ENCODE data around the gene NLRX1. TPM values are rescaled to one million over a fixed set of nuclear protein-coding genes. Genes with fewer than 3 reads are reported as not detected.

NLRX1 gene
- total RNA-seq, 1 experiment from 2014 or later = 21.4 TPM

- Histone ChIP-seq H3K27ac (ENCODE audit: low read depth, low read length) (no peak overlapping the region), H3K79me2 (ENCODE audit: insufficient read depth, low read length) (peaks cover 52% of the 10 kb centered on the region), H3K4me1 (ENCODE audit: control insufficient read depth in 1 of 2, insufficient read depth in 2 of 2, low read length in 2 of 2) (peaks cover 10 to 16% of the 10 kb centered on the region in 2 experiments), H3K4me2 (ENCODE audit: low read length) (peak overlapping the region; percentile 70), H3K4me3 (replicated peaks in 1 of 2; ENCODE audit: low read depth in 1 of 2, low read length in 2 of 2) (peak overlapping the region; percentile 72 to 96), H2AFZ (ENCODE audit: low read depth, low read length, poor library complexity, severe bottlenecking) (no peak overlapping the region), H4K20me1 (ENCODE audit: insufficient read depth) (no peaks in the 10 kb centered on the region), H3K9me2 (ENCODE audit: insufficient read depth) (no peaks in the 10 kb centered on the region), H3K9me3 (ENCODE audit: control insufficient read depth in 1 of 2, insufficient read depth in 1 of 2, low read depth in 1 of 2, low read length in 2 of 2) (no peaks in the 10 kb centered on the region), H3K36me3 (ENCODE audit: control insufficient read depth in 1 of 2, insufficient read depth in 2 of 2, low read length in 2 of 2) (no peaks in the 10 kb centered on the region), H3K27me3 (ENCODE audit: insufficient read depth, low read length) (no peaks in the 10 kb centered on the region), H3K9ac (ENCODE audit: low read length) (no peak overlapping the region; the same call in 1 of the 2 replicates)
- no TSS peak for BruUV-seq (replicated peaks)
- CTCF ChIA-PET = interaction anchor here (2.4 kb wide), 1 partner anchor 131 kb away, joined by 17 read pairs; no protein-coding TSS in a partner anchor
- intact Hi-C loops (cut with micrococcal nuclease) = loop anchor here (5.0 kb wide), 1 partner anchor 265 kb away; no protein-coding TSS in a partner anchor
- TF ChIP-seq POLR2A (IDR thresholded peaks at IDR 0.05; ENCODE audit: borderline replicate concordance, extremely low read depth, insufficient read depth, insufficient read length) = no peak
- no peak for TF ChIP-seq ZFX (IDR thresholded peaks at IDR 0.05)
- no peak for TF ChIP-seq ELF1 (IDR thresholded peaks at IDR 0.05; ENCODE audit: borderline replicate concordance, low read depth)
- no peak for TF ChIP-seq RAD21 (IDR thresholded peaks at IDR 0.05; ENCODE audit: low read depth)
- no peak for TF ChIP-seq MAX (IDR thresholded peaks at IDR 0.05)
- TF ChIP-seq TCF7L2 (IDR thresholded peaks at IDR 0.05; ENCODE audit: borderline replicate concordance, extremely low read depth, insufficient read depth, insufficient read length) = no peak
- no peak for TF ChIP-seq SRF (IDR thresholded peaks at IDR 0.05; ENCODE audit: low read depth)
- no peak for TF ChIP-seq ATF3 (IDR thresholded peaks at IDR 0.05)
- TF ChIP-seq POLR2AphosphoS5 (IDR thresholded peaks at IDR 0.05; ENCODE audit: low read depth, low read length) = no peak
- POLR2A ChIA-PET = no interaction called here
- ATAC-seq (no peak), DNase-seq (ENCODE audit: low read depth, low spot score) (no peak)
- RAD21 ChIA-PET (ENCODE audit: low non-redundant PET in 1 of 2, low total read pairs in 2 of 2, uncharacterized antibody in 2 of 2, unreplicated experiment in 2 of 2) = no interaction called here
Observed at GRCh38 chr11:119207415-119207960, 39.0 kb downstream of the NLRX1 start.

- no TSS peak for BruUV-seq (replicated peaks)
- intact Hi-C loops (cut with micrococcal nuclease) = loop anchor here (5.0 kb wide), 1 partner anchor 263 kb away; no protein-coding TSS in a partner anchor
- Histone ChIP-seq H3K4me2 (ENCODE audit: low read length) (no peak overlapping the region), H3K9me3 (ENCODE audit: control insufficient read depth in 1 of 2, insufficient read depth in 1 of 2, low read depth in 1 of 2, low read length in 2 of 2) (no peaks in the 10 kb centered on the region), H3K4me3 (replicated peaks in 1 of 2; ENCODE audit: low read depth in 1 of 2, low read length in 2 of 2) (no peak overlapping the region), H3K9me2 (ENCODE audit: insufficient read depth) (no peaks in the 10 kb centered on the region), H4K20me1 (ENCODE audit: insufficient read depth) (no peaks in the 10 kb centered on the region), H3K27me3 (ENCODE audit: insufficient read depth, low read length) (no peaks in the 10 kb centered on the region), H3K36me3 (ENCODE audit: control insufficient read depth in 1 of 2, insufficient read depth in 2 of 2, low read length in 2 of 2) (no peaks in the 10 kb centered on the region), H3K27ac (ENCODE audit: low read depth, low read length) (no peak overlapping the region), H3K9ac (ENCODE audit: low read length) (no peak overlapping the region), H3K79me2 (ENCODE audit: insufficient read depth, low read length) (peaks cover 66% of the 10 kb centered on the region), H3K4me1 (ENCODE audit: control insufficient read depth in 1 of 2, insufficient read depth in 2 of 2, low read length in 2 of 2) (peaks cover 10 to 16% of the 10 kb centered on the region in 2 experiments), H2AFZ (ENCODE audit: low read depth, low read length, poor library complexity, severe bottlenecking) (no peak overlapping the region)
- DNase-seq (ENCODE audit: low read depth, low spot score) (no peak), ATAC-seq (no peak)
- CTCF ChIA-PET = no interaction called here
- RAD21 ChIA-PET (ENCODE audit: low non-redundant PET in 1 of 2, low total read pairs in 2 of 2, uncharacterized antibody in 2 of 2, unreplicated experiment in 2 of 2) = no interaction called here
- POLR2A ChIA-PET = no interaction called here
- TF ChIP-seq SP1 (IDR thresholded peaks at IDR 0.05; ENCODE audit: low read depth) (no peak), CBX3 (IDR thresholded peaks at IDR 0.05; ENCODE audit: low read depth) (no peak), RAD21 (IDR thresholded peaks at IDR 0.05; ENCODE audit: low read depth) (no peak), ZFX (IDR thresholded peaks at IDR 0.05) (no peak), ATF3 (IDR thresholded peaks at IDR 0.05) (no peak), EGR1 (IDR thresholded peaks at IDR 0.05; ENCODE audit: low read depth) (no peak), MAX (IDR thresholded peaks at IDR 0.05) (no peak), ZBTB33 (IDR thresholded peaks at IDR 0.05; ENCODE audit: extremely low read depth, insufficient replicate concordance, low read length) (no peak), POLR2A (IDR thresholded peaks at IDR 0.05; ENCODE audit: borderline replicate concordance, extremely low read depth, insufficient read depth, insufficient read length) (no peak), EZH2 (IDR thresholded peaks at IDR 0.05) (no peak)
- TF ChIP-seq, protein P1, sequence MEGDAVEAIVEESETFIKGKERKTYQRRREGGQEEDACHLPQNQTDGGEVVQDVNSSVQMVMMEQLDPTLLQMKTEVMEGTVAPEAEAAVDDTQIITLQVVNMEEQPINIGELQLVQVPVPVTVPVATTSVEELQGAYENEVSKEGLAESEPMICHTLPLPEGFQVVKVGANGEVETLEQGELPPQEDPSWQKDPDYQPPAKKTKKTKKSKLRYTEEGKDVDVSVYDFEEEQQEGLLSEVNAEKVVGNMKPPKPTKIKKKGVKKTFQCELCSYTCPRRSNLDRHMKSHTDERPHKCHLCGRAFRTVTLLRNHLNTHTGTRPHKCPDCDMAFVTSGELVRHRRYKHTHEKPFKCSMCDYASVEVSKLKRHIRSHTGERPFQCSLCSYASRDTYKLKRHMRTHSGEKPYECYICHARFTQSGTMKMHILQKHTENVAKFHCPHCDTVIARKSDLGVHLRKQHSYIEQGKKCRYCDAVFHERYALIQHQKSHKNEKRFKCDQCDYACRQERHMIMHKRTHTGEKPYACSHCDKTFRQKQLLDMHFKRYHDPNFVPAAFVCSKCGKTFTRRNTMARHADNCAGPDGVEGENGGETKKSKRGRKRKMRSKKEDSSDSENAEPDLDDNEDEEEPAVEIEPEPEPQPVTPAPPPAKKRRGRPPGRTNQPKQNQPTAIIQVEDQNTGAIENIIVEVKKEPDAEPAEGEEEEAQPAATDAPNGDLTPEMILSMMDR (IDR thresholded peaks at IDR 0.05 in 2 of 3, conservative IDR thresholded peaks at IDR 0.05 in 1 of 3; ENCODE audit: borderline replicate concordance in 1 of 3, insufficient read depth in 1 of 3, low read depth in 2 of 3, low read length in 2 of 3) = no peak
Observed at GRCh38 chr11:119209186-119209585, 40.7 kb downstream of the NLRX1 start.

Data from HCT116 (cell line).